MCF 10A (cell line): ENCODE measurements around the gene YTHDF1. TPM values are rescaled to one million over a fixed set of nuclear protein-coding genes. Genes with fewer than 3 reads are reported as not detected.

Experiments used
- BruUV-seq: library from RNA; stranded (reverse); fragments of 400-500 nt; replicated peaks from 2 replicates; lab custom pipeline; 2021; lab: Mats Ljungman, UMichigan
- CTCF ChIA-PET: fragments of 300-600 bp; sonication (Branson Sonifier 250); formaldehyde crosslinking; extraction: SDS; loops from one replicate; lab custom pipeline; 2021; ENCODE audit warnings: antibody characterized with exemption, inconsistent platforms; lab: Yijun Ruan, JAX
- POLR2A ChIA-PET: fragments of 300-600, 350-650 bp; sonication (Branson Sonifier 250); formaldehyde crosslinking; extraction: SDS; loops from one replicate; lab custom pipeline; 2020; ENCODE audit warnings: antibody characterized with exemption, inconsistent platforms; lab: Yijun Ruan, JAX
- DNase-seq: peaks from one replicate; pipeline ENCODE4 v3.0.0-alpha.2; 2018; ENCODE audit not compliant: unreplicated experiment
- H3K27ac Mint-ChIP-seq: one replicate; pipeline ENCODE4 v1.8.0; 2022; ENCODE audit warnings: mild to moderate bottlenecking, low read depth, mixed read lengths; ENCODE audit not compliant: unreplicated experiment
- H3K27me3 Mint-ChIP-seq: one replicate; pipeline ENCODE4 v1.8.0; 2022; ENCODE audit warnings: mixed read lengths; ENCODE audit not compliant: insufficient read depth, unreplicated experiment
- H3K36me3 Mint-ChIP-seq: one replicate; pipeline ENCODE4 v1.8.0; 2022; ENCODE audit warnings: mild to moderate bottlenecking, moderate library complexity, mixed read lengths; ENCODE audit not compliant: insufficient read depth, unreplicated experiment
- H3K4me1 Mint-ChIP-seq: one replicate; pipeline ENCODE4 v1.8.0; 2022; ENCODE audit warnings: mixed read lengths; ENCODE audit not compliant: insufficient read depth, unreplicated experiment
- H3K4me3 Mint-ChIP-seq: one replicate; pipeline ENCODE4 v1.8.0; 2022; ENCODE audit warnings: mild to moderate bottlenecking, moderate library complexity, mixed read lengths; ENCODE audit not compliant: unreplicated experiment
- H3K9me3 Mint-ChIP-seq: one replicate; pipeline ENCODE4 v1.8.0; 2022; ENCODE audit warnings: mixed read lengths; ENCODE audit not compliant: unreplicated experiment
- CTCF ChIP-seq: fragments of 200-600 bp; IDR thresholded peaks from one replicate; pipeline ENCODE4 v1.8.0; 2022; ENCODE audit warnings: antibody characterized with exemption, mild to moderate bottlenecking; ENCODE audit not compliant: unreplicated experiment
- intact Hi-C: fragments of 100-400 bp; cut with micrococcal nuclease; formaldehyde crosslinking; loops from 2 replicates; pipeline ENCODE4 v1.14.1; 2022
- total RNA-seq: library from RNA; stranded (reverse); gene quantifications from 2 replicates; pipeline ENCODE4 v1.2.3, GENCODE V29; 2022

The YTHDF1 gene
- total RNA-seq, 1 experiment from 2014 or later = 49.5 TPM

- DNase-seq = no peak
- ChIA-PET POLR2A (interaction anchor here (0.9 kb wide), 1 partner anchor 28 kb away, joined by 3 read pairs; no protein-coding TSS in a partner anchor), CTCF (no interaction called here)
- H3K27ac Mint-ChIP-seq = no peak overlapping the region
- H3K4me1 Mint-ChIP-seq = no peaks in the 10 kb centered on the region
- H3K4me3 Mint-ChIP-seq = no peak overlapping the region
- no peaks in the 10 kb centered on the region for H3K36me3 Mint-ChIP-seq
- H3K27me3 Mint-ChIP-seq = peaks cover 54% of the 10 kb centered on the region
- TF ChIP-seq CTCF = no peak
- no peaks in the 10 kb centered on the region for H3K9me3 Mint-ChIP-seq
- intact Hi-C loops = no loop called here
- BruUV-seq = no TSS peak
These were observed 52.8 kb downstream of the YTHDF1 start for GRCh38 chr20:63163171-63163570.

- peaks cover 54% of the 10 kb centered on the region for H3K27me3 Mint-ChIP-seq
- no peak for TF ChIP-seq CTCF
These were observed 53.6 kb downstream of the YTHDF1 start for GRCh38 chr20:63162206-63162795.

GRCh38 chr20:63161176-63161651, 54.7 kb downstream of the YTHDF1 start:
- no peaks in the 10 kb centered on the region for H3K4me1 Mint-ChIP-seq
- no peak overlapping the region for H3K27ac Mint-ChIP-seq
- ChIA-PET POLR2A (no interaction called here), CTCF (interaction anchor here (0.7 kb wide), 1 partner anchor 21 kb away, joined by 3 read pairs; no protein-coding TSS in a partner anchor)
- H3K27me3 Mint-ChIP-seq = peaks cover 56% of the 10 kb centered on the region
- H3K9me3 Mint-ChIP-seq = no peaks in the 10 kb centered on the region
- no peak overlapping the region for H3K4me3 Mint-ChIP-seq
- BruUV-seq = no TSS peak
- intact Hi-C loops = no loop called here
- TF ChIP-seq CTCF = no peak
- no peak for DNase-seq
- H3K36me3 Mint-ChIP-seq = no peaks in the 10 kb centered on the region

More at GRCh38 chr20:63162206-63162795, 53.6 kb downstream of the YTHDF1 start:
- no TSS peak for BruUV-seq
- intact Hi-C loops = no loop called here
- DNase-seq = no peak
- Mint-ChIP-seq H3K9me3 (no peaks in the 10 kb centered on the region), H3K4me1 (no peaks in the 10 kb centered on the region), H3K36me3 (no peaks in the 10 kb centered on the region), H3K4me3 (no peak overlapping the region), H3K27ac (no peak overlapping the region)
- POLR2A ChIA-PET = no interaction called here
- CTCF ChIA-PET = no interaction called here

- intact Hi-C loops = no loop called here
- no peaks in the 10 kb centered on the region for H3K4me1 Mint-ChIP-seq
- TF ChIP-seq CTCF = no peak
- no TSS peak for BruUV-seq
- POLR2A ChIA-PET = interaction anchor here (0.8 kb wide), 1 partner anchor 17 kb away, joined by 3 read pairs; no protein-coding TSS in a partner anchor
- H3K27me3 Mint-ChIP-seq = peaks cover 58% of the 10 kb centered on the region
- DNase-seq = no peak
- H3K27ac Mint-ChIP-seq = no peak overlapping the region
- H3K36me3 Mint-ChIP-seq = no peaks in the 10 kb centered on the region
- H3K4me3 Mint-ChIP-seq = no peak overlapping the region
- CTCF ChIA-PET = interaction anchor here (0.5 to 0.7 kb wide), 2 partner anchors 22 to 64 kb away, joined by 3 read pairs; no protein-coding TSS in a partner anchor
- H3K9me3 Mint-ChIP-seq = no peaks in the 10 kb centered on the region
These were observed 55.2 kb downstream of the YTHDF1 start for GRCh38 chr20:63160641-63161175.
